ENCODE results near the gene HMGB4.

Gene HMGB4

DNA sequence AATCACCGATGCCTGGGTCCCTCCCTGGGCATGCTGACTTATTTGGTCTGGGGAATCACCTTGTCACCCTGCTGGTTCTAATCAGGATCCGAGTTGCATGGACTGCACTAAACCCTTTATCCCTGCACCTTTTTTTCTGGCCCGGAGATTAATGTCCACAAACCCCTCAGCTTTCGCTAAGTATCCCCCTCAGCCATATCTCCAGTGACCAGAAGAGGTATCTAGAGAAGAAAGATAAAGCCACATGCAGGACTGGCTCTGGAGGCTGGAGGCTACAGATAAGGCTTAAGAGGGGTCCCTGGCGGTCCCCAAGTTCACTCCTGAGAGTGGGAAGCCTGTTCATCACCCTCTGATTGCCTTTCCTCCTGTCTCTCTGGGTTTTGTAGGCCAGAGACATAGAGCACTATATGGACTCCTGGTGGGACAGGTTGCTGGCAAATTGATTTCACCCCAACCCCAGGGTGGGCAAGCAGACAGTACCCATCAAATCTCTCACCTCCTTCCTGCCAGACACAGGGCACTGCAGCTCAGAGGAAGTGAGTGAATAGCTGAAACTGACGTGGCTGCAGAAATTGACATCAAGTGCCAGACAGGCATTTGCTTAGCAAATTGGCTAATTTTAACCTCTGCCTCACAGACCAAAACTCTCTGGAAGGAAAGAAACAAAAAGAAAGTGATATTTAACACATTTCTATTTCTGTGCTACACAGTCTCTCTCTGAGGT, 38.8 kb downstream of the HMGB4 start:
- no peak for DNase-seq

DNA sequence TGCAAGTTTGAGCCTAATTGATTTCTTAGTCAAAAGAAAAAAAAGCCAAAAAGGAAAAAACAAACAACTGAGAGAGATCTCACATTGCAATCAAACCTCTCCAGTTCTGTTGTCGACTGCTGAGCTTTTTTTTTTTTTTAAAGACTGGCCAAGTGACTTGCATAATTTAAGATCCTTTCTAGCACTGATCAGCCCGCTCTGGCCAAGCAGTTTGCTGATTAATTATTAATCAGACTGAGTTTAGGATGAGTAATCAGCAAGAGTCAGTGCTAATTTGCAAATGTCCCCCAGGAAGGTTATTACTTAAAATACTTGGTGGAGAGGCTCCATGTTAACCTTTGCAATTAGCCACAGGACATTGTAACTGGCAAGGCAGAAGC, 39.3 kb downstream of the HMGB4 start:
- no peak for DNase-seq

DNA sequence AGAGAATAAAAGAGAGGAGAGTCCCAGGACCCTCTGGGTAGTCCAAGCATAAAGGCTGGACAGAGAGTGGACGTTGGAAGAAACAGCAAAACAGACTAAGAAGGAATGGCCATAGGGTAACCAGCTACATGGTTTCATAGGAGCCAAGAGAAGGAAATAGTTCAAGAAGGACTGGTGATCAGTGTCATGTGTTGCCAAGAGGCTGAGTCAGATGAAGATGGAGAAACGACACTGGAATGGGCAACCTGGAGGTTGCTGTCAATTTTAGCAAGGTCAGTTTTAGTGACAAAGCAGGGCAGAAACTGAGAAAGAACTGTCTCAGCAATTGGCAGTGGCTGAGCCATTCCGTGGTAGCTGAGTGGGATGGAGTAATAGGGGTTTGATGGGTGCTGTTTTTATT, 41.4 kb downstream of the HMGB4 start:
- DNase-seq: no peak

DNA sequence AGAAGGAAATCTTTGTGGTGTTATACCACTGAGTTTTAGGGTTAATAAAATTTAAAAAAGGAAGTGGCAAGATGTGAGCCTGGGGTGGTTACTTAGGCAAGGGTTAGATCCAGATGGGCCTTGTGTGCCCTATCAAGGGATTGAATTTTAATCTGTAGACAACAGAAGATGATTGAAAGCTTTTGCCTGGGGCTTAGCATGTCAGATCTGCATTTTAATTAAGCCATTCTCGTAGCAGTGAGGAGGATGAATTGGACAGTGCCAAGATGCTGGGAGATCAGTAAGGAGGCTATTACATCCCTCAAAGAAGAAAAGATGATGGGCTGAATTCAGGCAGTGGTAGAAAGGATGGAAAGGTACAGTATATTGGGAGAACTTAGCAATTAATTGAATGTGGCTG, 42.3 kb downstream of the HMGB4 start:
- DNase-seq: peak in 1 of 2 experiments; percentile 53

DNA sequence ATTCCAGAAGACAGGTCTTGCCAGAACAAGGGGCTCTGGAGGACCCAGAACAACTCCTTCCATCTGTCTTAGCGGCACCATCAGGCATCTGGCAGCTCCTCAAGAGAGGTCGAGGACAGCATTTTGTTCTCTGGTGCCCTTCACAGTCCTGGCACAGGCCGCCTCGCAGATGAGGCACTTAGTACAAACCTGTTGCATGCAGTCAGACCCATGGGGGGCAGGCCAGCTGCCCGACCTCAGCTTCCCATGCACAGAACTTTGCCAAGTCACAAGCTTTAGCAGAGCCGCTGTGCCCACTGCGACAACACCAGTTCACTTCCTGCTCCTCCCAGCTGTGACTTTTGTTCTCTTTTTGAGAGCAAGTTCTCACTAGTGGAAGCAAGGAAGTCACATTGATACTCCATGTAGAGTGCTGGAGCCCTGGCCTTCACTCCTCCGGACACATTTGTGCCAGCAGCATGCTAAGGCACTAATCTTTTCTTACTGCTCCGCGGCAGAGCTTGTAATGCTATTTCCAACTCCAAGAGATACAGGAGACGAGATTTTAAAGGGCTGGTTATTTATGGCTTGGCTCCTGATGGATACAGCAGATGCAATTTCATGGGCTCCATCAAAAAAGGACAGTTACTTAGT, 44.6 kb downstream of the HMGB4 start:
- DNase-seq: no peak
